Neuronal stem cell (in vitro differentiated cells): ENCODE measurements around the gene HEYL.

Source experiments
- DNase-seq: peaks from one replicate; pipeline ENCODE4 v3.0.0-alpha.2; 2013; ENCODE audit warnings: low spot score
- H2AFZ ChIP-seq: one replicate; pipeline ENCODE4 v1.6.1; 2013; ENCODE audit warnings: mild to moderate bottlenecking, low read length, inconsistent platforms
- H2AK5ac ChIP-seq: 2 replicates; pipeline ENCODE4 v1.6.1; 2013; ENCODE audit warnings: low read depth, mild to moderate bottlenecking, inconsistent platforms, low read length, moderate library complexity, mixed read lengths
- H2BK120ac ChIP-seq: 2 replicates; pipeline ENCODE4 v1.6.1; 2013; ENCODE audit warnings: low read depth, mild to moderate bottlenecking, inconsistent platforms, low read length, moderate library complexity, mixed read lengths
- H2BK12ac ChIP-seq: one replicate; pipeline ENCODE4 v1.6.1; 2013; ENCODE audit warnings: low read length, inconsistent platforms
- H2BK15ac ChIP-seq: 2 replicates; pipeline ENCODE4 v1.6.1; 2013; ENCODE audit warnings: mild to moderate bottlenecking, low read length, inconsistent platforms, mixed read lengths
- H2BK5ac ChIP-seq: one replicate; pipeline ENCODE4 v1.6.1; 2013; ENCODE audit warnings: inconsistent platforms, mild to moderate bottlenecking, low read length, moderate library complexity
- H3K14ac ChIP-seq: one replicate; pipeline ENCODE4 v1.6.1; 2013; ENCODE audit warnings: low read length, inconsistent platforms
- H3K18ac ChIP-seq: 2 replicates; pipeline ENCODE4 v1.6.1; 2013; ENCODE audit warnings: low read length, inconsistent platforms
- H3K23ac ChIP-seq: 2 replicates; pipeline ENCODE4 v1.6.1; 2013; ENCODE audit warnings: low read depth, mild to moderate bottlenecking, mixed read lengths, low read length, inconsistent platforms; ENCODE audit not compliant: poor library complexity
- H3K27ac ChIP-seq: replicated peaks from 3 replicates; pipeline ENCODE4 v1.5.1; 2013; ENCODE audit warnings: low read length, inconsistent platforms
- H3K27me3 ChIP-seq, 3 experiments: 2 replicates each; pipeline ENCODE4 v1.6.1; 2013; ENCODE audit warnings: low read length in 3 of 3, mild to moderate bottlenecking in 2 of 3, inconsistent platforms in 1 of 3, low read depth in 1 of 3, mixed read lengths in 1 of 3, moderate library complexity in 1 of 3; ENCODE audit not compliant: control insufficient read depth in 3 of 3, insufficient read depth in 3 of 3
- H3K36me3 ChIP-seq, 2 donors: replicated peaks in 1 of 2; 2 replicates each; pipeline ENCODE4 v1.6.1; 2013; ENCODE audit warnings: low read length in 2 of 2; ENCODE audit not compliant: control insufficient read depth in 2 of 2, insufficient read depth in 2 of 2
- H3K4ac ChIP-seq: 2 replicates; pipeline ENCODE4 v1.6.1; 2013; ENCODE audit warnings: inconsistent platforms, mild to moderate bottlenecking, low read length, moderate library complexity
- H3K4me1 ChIP-seq, 2 donors: 1 replicate in 1 of 2; 2 replicates in 1 of 2; pipeline ENCODE4 v1.6.1; 2013; ENCODE audit warnings: low read length in 2 of 2, low read depth in 1 of 2; ENCODE audit not compliant: control insufficient read depth in 2 of 2, insufficient read depth in 1 of 2
- H3K4me2 ChIP-seq: one replicate; pipeline ENCODE4 v1.6.1; 2013; ENCODE audit warnings: mild to moderate bottlenecking, low read length, inconsistent platforms; ENCODE audit not compliant: insufficient read depth, poor library complexity, severe bottlenecking
- H3K4me3 ChIP-seq, 2 donors: 2 replicates each; pipeline ENCODE4 v1.5.1; 2013; ENCODE audit warnings: low read length in 2 of 2, mild to moderate bottlenecking in 2 of 2, inconsistent platforms in 1 of 2, moderate library complexity in 1 of 2
- H3K79me1 ChIP-seq: one replicate; pipeline ENCODE4 v1.6.1; 2013; ENCODE audit warnings: low read depth, mild to moderate bottlenecking, inconsistent platforms, low read length, moderate library complexity
- H3K9ac ChIP-seq: one replicate; pipeline ENCODE4 v1.6.1; 2013; ENCODE audit warnings: mild to moderate bottlenecking, low read depth, low read length, inconsistent platforms; ENCODE audit not compliant: poor library complexity
- H3K9me3 ChIP-seq, 2 donors: replicated peaks in 1 of 2; 2 replicates each; pipeline versions ENCODE3 to v1.6.1; 2013; ENCODE audit warnings: low read length in 2 of 2, mild to moderate bottlenecking in 2 of 2, inconsistent platforms in 1 of 2, low read depth in 1 of 2, mixed read lengths in 1 of 2, moderate library complexity in 1 of 2; ENCODE audit not compliant: control insufficient read depth in 2 of 2, insufficient read depth in 1 of 2
- H4K8ac ChIP-seq: one replicate; pipeline ENCODE4 v1.6.1; 2013; ENCODE audit warnings: low read depth, mild to moderate bottlenecking, inconsistent platforms, low read length, moderate library complexity
- H4K91ac ChIP-seq: one replicate; pipeline ENCODE4 v1.6.1; 2013; ENCODE audit warnings: low read length, low read depth, mild to moderate bottlenecking, inconsistent platforms; ENCODE audit not compliant: poor library complexity
- WGBS, 2 donors: extraction: QIAGEN DNeasy Blood & Tissue Kit; methylation state at CpG; one replicate each; pipeline ENCODE4 v1.1.7; 2013; ENCODE audit warnings: missing lambda C conversion rate in 2 of 2, mixed read lengths in 1 of 2; ENCODE audit not compliant: insufficient read length in 2 of 2, insufficient replicate concordance in 1 of 2; ENCODE audit errors: extremely low coverage in 2 of 2; 5-methylcytosine and 5-hydroxymethylcytosine counted together

Gene HEYL

GRCh38 chr1:39685071-39685470 is 45.6 kb upstream of the HEYL start:
- Histone ChIP-seq H3K4me2 (no peak overlapping the region), H3K36me3 (no peaks in the 10 kb centered on the region), H3K14ac (no peak overlapping the region), H2BK15ac (no peak overlapping the region), H3K4me3 (no peak overlapping the region), H3K27ac (no peak overlapping the region), H2AFZ (no peak overlapping the region), H3K79me1 (no peaks in the 10 kb centered on the region), H3K9me3 (peaks cover 2 to 3% of the 10 kb centered on the region in 2 donors), H3K4ac (no peak overlapping the region), H3K27me3 (peaks cover 9 to 84% (median 29%) of the 10 kb centered on the region in 3 experiments), H3K9ac (no peak overlapping the region), H2BK120ac (no peak overlapping the region), H3K18ac (no peak overlapping the region), H2BK12ac (no peak overlapping the region), H4K8ac (no peak overlapping the region), H3K4me1 (peaks cover 5 to 10% of the 10 kb centered on the region in 2 donors), H4K91ac (no peak overlapping the region), H2AK5ac (no peak overlapping the region), H2BK5ac (no peak overlapping the region), H3K23ac (no peak overlapping the region)
- no CpG with 5 or more reads among the region's 3 CpGs for WGBS, 2 donors
- DNase-seq: no peak

- Histone ChIP-seq H3K9ac (no peak overlapping the region), H2AK5ac (peak overlapping the region; percentile 65), H2BK120ac (no peak overlapping the region), H3K9me3 (peaks cover 2 to 3% of the 10 kb centered on the region in 2 donors), H3K36me3 (no peaks in the 10 kb centered on the region), H3K23ac (peak overlapping the region; percentile 39), H3K27ac (no peak overlapping the region), H2BK15ac (peak overlapping the region; percentile 49), H4K91ac (no peak overlapping the region), H3K4me1 (peaks cover 3% of the 10 kb centered on the region in 2 donors), H2BK5ac (no peak overlapping the region), H3K4ac (no peak overlapping the region), H3K14ac (no peak overlapping the region), H3K79me1 (no peaks in the 10 kb centered on the region), H3K4me3 (no peak overlapping the region), H3K4me2 (no peak overlapping the region), H3K27me3 (peaks cover 9 to 78% (median 26%) of the 10 kb centered on the region in 3 experiments), H2BK12ac (no peak overlapping the region), H4K8ac (no peak overlapping the region), H2AFZ (no peak overlapping the region), H3K18ac (peak overlapping the region; percentile 20)
- no peak for DNase-seq
- no CpG with 5 or more reads among the region's 13 CpGs for WGBS, 2 donors
Observed at GRCh38 chr1:39684313-39684664, 44.8 kb upstream of the HEYL start.

GRCh38 chr1:39683591-39684312 is 44.3 kb upstream of the HEYL start:
- Histone ChIP-seq H3K14ac (peak overlapping the region; percentile 26), H2AFZ (no peak overlapping the region), H2AK5ac (peak overlapping the region; percentile 65), H3K79me1 (no peaks in the 10 kb centered on the region), H2BK15ac (peak overlapping the region; percentile 7), H4K91ac (no peak overlapping the region), H3K9me3 (peaks cover 0 to 2% of the 10 kb centered on the region in 2 donors), H3K27me3 (peaks cover 9 to 73% (median 21%) of the 10 kb centered on the region in 3 experiments), H3K4me3 (no peak overlapping the region), H3K36me3 (no peaks in the 10 kb centered on the region), H2BK5ac (no peak overlapping the region), H4K8ac (no peak overlapping the region), H2BK12ac (no peak overlapping the region), H3K27ac (no peak overlapping the region), H3K4me2 (no peak overlapping the region), H3K23ac (peak overlapping the region; percentile 71), H3K4me1 (peaks cover 0 to under 1% of the 10 kb centered on the region in 2 donors), H3K9ac (no peak overlapping the region), H2BK120ac (peak overlapping the region; percentile 8), H3K18ac (no peak overlapping the region), H3K4ac (no peak overlapping the region)
- no CpG with 5 or more reads among the region's 62 CpGs for WGBS, 2 donors
- no peak for DNase-seq

GRCh38 chr1:39681999-39682398 is 42.6 kb upstream of the HEYL start:
- H3K4me1 ChIP-seq: peaks cover 0 to 5% of the 10 kb centered on the region in 2 donors
- no peak overlapping the region for H3K27ac ChIP-seq
- H3K23ac ChIP-seq: peak overlapping the region; percentile 11
- H2BK15ac ChIP-seq: no peak overlapping the region
- H2BK12ac ChIP-seq: no peak overlapping the region
- H3K4me2 ChIP-seq: no peak overlapping the region
- H3K9me3 ChIP-seq: peaks cover 0 to 2% of the 10 kb centered on the region in 2 donors
- no peak overlapping the region for H3K4ac ChIP-seq
- H3K9ac ChIP-seq: no peak overlapping the region
- H3K36me3 ChIP-seq: no peaks in the 10 kb centered on the region
- no peak overlapping the region for H2BK5ac ChIP-seq
- no peak overlapping the region for H3K14ac ChIP-seq
- no peak overlapping the region for H4K91ac ChIP-seq
- no peak overlapping the region for H2AK5ac ChIP-seq
- H2BK120ac ChIP-seq: no peak overlapping the region
- H3K18ac ChIP-seq: no peak overlapping the region
- H2AFZ ChIP-seq: no peak overlapping the region
- no peak overlapping the region for H4K8ac ChIP-seq
- DNase-seq: no peak
- no CpG with 5 or more reads among the region's 1 CpG for WGBS, 2 donors
- H3K27me3 ChIP-seq: peaks cover 9 to 60% (median 17%) of the 10 kb centered on the region in 3 experiments
- no peaks in the 10 kb centered on the region for H3K79me1 ChIP-seq
- H3K4me3 ChIP-seq: no peak overlapping the region
